Measurements from ENCODE around the gene NISCH.
"Not testable (repeated sequence)": the region's sequence is repeated elsewhere in the genome, so short reads cannot be mapped to it uniquely, and the experiment has no call there.

Gene NISCH

GRCh38 chr3:52515192-52515591, 59.8 kb downstream of the NISCH start:
- DNase-seq = no peak

DNA sequence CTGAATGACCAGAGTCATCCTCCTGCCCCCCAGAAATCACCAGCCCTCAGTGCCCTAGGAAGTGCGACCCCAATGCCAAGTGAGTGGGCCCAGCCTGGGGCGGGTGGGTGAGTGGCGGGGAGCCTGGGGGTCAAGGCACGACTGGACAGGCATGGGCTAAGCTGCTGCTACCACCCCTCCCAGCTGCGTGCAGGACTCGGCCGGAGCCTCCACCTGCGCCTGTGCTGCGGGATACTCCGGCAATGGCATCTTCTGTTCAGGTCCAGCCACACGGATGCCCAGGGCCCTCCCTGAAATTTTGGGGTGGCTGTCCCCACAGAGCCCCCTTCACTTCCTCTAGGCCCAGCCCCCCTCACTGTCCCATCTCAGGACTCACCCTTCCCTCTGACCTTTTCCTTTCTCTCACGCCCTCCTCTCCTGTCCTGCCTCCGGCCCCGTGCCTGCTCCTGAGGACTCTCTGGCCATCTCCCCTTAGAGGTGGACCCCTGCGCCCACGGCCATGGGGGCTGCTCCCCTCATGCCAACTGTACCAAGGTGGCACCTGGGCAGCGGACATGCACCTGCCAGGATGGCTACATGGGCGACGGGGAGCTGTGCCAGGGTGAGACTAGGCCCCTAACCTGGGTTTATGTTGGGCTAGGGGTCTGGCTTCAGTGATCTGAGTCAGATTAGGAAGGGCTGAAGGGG, 61.2 kb downstream of the NISCH start:
- no peak for DNase-seq

GRCh38 chr3:52517796-52518722, 62.7 kb downstream of the NISCH start:
- DNase-seq = no peak

DNA sequence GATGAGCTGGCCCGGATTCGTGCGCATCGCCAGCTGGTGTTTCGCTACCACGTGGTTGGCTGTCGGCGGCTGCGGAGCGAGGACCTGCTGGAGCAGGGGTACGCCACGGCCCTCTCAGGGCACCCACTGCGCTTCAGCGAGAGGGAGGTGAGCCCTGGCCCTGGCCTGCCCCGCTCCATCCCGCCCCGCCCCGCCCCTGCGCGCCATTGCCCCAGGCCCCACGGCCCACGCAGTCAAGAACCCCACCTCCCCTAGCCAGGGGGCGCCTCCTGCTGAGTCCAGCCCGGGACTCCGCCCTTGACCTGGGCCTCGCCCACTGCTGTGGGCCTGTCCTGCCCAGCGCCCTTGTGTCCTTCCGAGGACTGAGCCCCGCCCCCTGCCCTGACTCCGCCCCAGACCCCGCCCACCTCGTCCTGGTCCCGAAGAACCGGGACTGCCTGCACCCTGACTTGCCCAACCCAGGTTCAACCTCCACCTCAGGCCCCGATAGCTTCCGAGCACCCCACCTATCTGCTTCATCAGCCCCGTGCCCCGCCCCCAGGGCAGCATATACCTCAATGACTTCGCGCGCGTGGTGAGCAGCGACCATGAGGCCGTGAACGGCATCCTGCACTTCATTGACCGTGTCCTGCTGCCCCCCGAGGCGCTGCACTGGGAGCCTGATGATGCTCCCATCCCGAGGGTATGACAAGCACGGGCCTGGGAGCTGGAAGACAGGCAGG, 63.5 kb downstream of the NISCH start:
- no peak for DNase-seq

DNA sequence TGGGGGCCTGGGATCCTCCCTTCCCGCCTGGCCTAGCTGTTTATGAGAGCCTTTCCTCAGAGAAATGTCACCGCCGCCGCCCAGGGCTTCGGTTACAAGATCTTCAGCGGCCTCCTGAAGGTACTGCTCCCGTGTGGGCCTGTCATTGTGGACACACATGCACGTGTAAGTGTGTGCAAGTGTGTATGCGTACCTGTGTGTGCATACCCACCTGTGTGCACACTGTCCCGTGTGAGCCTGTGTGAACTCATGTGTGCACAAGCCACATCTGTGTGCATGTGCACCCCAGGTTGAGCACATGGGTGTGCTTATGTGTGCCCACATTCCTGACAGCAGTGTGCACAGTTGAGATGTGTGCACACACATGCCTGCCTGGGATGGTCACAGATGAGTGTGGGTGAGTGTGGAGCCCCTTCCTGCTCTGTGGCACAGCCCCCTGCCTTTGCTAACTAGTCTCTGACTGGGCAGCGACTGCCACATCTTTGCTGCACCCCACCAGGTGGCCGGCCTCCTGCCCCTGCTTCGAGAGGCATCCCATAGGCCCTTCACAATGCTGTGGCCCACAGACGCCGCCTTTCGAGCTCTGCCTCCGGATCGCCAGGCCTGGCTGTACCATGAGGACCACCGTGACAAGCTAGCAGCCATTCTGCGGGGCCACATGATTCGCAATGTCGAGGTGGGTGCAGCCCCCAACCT, 64.2 kb downstream of the NISCH start:
- DNase-seq = no peak

DNA sequence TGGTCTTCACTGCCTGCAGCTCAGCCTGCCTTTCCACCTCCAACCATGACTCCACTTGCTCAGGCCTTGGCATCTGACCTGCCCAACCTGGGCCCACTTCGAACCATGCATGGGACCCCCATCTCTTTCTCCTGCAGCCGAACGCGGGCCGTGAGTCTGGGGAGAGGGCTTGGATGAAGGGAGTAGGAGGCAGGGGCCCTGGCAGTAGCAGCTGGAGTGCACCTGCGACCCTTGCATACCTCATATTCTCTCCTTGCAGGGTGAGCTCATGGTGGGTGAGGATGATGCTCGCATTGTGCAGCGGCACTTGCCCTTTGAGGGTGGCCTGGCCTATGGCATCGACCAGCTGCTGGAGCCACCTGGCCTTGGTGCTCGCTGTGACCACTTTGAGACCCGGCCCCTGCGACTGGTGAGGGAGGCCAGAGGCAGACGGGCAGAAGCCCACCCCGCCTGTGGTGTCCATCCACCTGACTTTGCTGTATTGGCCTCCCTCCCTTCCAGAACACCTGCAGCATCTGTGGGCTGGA, 64.8 kb downstream of the NISCH start:
- DNase-seq = no peak

DNA sequence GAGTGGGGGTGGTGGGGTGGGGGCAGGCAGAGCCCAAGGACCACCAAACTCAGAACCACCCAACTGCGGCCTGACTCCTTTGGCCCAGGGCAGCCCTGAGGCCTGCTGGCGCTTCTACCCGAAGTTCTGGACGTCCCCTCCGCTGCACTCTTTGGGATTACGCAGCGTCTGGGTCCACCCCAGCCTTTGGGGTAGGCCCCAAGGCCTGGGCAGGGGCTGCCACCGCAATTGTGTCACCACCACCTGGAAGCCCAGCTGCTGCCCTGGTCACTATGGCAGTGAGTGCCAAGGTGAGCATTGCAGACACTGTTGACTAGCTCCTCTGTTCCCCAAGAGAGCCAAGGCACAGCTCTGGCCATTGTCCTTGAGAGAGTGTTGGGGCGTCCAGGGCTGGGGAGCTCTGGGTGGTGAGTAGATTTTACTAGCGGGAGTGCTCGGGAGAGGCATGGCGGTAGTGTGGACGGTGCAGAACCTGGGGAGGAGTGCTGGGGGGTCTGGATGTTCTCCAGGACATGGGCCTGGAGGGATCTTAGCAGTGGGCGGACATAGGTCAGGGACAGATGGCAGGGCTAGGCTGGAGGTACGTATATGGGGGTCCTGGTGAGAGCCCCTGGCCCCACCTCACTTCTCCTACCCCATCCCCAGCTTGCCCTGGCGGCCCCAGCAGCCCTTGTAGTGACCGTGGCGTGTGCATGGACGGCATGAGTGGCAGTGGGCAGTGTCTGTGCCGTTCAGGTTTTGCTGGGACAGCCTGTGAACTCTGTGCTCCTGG, 65.5 kb downstream of the NISCH start:
- no peak for DNase-seq

DNA sequence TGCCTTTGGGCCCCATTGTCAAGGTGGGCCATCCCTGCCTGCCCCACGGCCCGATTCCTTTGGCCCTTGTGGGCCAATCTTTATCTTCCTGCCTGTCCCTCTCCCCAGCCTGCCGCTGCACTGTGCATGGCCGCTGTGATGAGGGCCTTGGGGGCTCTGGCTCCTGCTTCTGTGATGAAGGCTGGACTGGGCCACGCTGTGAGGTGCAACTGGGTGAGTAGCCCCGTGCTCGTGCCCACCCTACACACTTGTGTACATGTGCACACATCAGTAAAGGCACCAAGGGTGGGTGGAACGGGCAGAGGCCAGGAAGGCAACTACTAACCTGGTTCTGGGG, 66.1 kb downstream of the NISCH start:
- no peak for DNase-seq

- no peak for DNase-seq
Measured at GRCh38 chr3:52521881-52522650, 66.7 kb downstream of the NISCH start.

DNA sequence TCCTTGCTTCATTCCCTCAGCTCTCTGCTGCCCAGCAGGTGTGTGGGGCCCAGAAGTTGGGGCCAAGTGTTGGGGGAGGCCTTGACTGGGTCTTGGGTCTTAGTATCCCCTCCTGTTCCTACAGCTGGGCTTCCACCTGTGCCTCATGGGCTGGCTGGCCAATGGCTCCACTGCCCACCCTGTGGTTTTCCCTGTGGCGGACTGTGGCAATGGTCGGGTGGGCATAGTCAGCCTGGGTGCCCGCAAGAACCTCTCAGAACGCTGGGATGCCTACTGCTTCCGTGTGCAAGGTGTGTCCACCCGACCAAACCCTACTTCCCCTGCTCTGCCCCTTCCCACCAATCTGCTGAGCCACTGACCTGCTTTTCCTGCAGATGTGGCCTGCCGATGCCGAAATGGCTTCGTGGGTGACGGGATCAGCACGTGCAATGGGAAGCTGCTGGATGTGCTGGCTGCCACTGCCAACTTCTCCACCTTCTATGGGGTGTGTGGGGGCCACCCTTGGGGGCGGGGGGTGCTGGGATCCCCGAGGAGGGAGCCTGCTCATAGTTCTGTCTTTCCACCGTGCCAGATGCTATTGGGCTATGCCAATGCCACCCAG, 67.3 kb downstream of the NISCH start:
- no peak for DNase-seq

- no peak for DNase-seq
Measured at GRCh38 chr3:52523386-52524257, 68.2 kb downstream of the NISCH start.

GRCh38 chr3:52524258-52524751, 68.9 kb downstream of the NISCH start:
- no peak for DNase-seq

DNA sequence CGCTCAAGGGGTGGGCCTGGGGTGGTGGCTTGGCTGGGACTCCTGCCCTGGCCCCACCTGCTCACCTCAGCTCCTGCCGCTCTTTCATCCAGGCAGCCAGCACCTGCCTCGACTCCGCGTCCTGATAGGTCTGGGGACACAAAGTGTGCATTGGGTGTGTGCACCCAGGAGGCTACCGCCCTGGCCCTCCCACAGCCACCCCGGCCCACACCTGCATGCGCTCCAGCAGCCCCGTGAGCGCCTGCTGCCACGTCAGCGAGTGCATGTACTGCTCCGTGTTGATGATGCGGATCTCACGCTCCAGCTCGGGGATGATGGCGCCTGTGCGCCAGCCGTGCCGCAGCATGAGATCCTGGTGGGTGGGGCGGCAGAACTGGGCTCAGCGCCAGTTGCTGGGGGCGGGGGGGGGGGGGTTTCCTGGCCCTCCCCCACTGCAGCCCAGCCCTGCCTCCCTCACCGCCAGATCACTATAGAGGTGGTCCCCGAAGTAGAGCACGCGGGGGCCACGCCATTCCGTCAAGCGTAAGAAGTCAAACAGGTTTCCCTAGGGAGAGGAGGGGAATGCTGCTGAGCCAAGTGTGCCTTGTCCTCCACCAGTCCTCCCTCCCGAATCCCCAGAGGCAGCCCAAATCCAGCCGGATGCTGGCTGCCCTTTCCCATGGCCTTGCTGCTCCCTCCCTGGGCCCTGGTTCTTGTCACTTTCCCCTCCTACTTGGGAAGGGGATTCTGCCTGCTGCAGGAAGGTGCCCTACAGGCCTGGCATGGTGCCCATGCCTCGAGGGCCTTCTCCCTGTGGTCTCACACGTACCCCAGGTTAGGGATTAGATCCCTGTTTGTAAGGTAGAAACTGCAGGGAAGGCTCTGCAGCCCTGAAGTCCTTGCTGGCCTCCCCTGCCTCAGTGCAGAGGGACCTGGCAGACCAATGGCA, 69.6 kb downstream of the NISCH start:
- DNase-seq = peak; percentile 3

- peak; percentile 3 for DNase-seq
Measured at GRCh38 chr3:52525680-52526561, 70.5 kb downstream of the NISCH start.

DNA sequence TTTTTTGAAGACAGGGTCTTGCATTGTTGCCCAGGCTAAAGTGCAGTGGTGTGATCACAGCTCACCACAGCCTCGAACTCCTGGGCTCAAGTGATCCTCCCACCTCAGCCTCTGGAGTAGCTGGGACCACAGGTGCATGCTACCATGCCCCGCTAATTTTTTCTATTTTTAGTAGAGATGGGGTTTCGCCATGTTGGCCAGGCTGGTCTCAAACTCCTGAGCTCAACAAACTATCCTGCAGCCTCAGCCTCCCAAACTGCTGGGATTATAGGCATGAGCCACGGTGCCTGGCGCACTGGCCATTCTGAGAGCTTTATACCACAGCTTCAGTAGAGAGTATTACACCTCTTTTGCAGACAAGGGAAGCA, 71.3 kb downstream of the NISCH start:
- DNase-seq = not testable (repeated sequence)

- DNase-seq = no peak
Measured at GRCh38 chr3:52527039-52527731, 71.8 kb downstream of the NISCH start.
